Measurements from ENCODE around the gene ERFL. TPM values are rescaled to one million over a fixed set of nuclear protein-coding genes. Genes with fewer than 3 reads are reported as not detected.
"Not testable (repeated sequence)": the region's sequence is repeated elsewhere in the genome, so short reads cannot be mapped to it uniquely, and the experiment has no call there.

ERFL gene
- polyA plus RNA-seq, 6 donors from 2014 or later, result not detected

DNA sequence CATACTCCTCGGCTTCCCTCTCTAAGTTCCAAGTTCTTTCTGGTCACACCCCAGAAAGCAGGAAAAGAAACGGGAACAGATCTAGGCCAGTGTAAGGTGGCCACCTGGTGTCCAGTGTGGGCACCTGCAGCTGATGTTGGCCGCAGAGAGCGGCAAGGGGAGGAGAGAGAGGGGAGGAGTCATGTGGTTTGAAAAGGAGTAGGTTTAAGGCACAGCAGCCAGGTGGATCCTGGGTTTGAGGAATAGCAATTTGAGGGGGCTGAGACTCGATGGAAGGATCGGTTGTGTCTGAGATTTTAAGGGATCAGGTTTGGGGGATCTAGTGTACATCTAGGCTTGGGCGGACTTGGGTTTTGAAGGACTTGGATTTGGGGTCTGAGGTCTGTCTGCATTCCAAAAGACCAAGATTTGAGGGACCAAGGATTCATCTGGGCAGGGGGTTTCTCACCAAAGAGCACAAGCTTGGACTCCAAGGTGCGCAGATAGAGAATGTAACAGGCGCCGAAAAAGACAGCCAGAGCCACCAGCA lies 29.7 kb upstream of the ERFL start:
- peak overlapping the region; percentile 86 to 99 (median 94) for H3K4me3 Mint-ChIP-seq
- H3K4me1 Mint-ChIP-seq, result peaks cover 20 to 31% (median 20%) of the 10 kb centered on the region in 3 donors
- H3K36me3 Mint-ChIP-seq, result peaks cover 0 to 9% of the 10 kb centered on the region in 2 donors
- H3K27me3 Mint-ChIP-seq, result no peaks in the 10 kb centered on the region
- H3K27ac Mint-ChIP-seq, result peak overlapping the region; percentile 80 to 98 (median 88)
- DNase-seq (peak; percentile 42), ATAC-seq (ENCODE audit: low read depth in 2 of 2) (peak; percentile 18 to 19)
- no peaks in the 10 kb centered on the region for H3K9me3 Mint-ChIP-seq

DNA sequence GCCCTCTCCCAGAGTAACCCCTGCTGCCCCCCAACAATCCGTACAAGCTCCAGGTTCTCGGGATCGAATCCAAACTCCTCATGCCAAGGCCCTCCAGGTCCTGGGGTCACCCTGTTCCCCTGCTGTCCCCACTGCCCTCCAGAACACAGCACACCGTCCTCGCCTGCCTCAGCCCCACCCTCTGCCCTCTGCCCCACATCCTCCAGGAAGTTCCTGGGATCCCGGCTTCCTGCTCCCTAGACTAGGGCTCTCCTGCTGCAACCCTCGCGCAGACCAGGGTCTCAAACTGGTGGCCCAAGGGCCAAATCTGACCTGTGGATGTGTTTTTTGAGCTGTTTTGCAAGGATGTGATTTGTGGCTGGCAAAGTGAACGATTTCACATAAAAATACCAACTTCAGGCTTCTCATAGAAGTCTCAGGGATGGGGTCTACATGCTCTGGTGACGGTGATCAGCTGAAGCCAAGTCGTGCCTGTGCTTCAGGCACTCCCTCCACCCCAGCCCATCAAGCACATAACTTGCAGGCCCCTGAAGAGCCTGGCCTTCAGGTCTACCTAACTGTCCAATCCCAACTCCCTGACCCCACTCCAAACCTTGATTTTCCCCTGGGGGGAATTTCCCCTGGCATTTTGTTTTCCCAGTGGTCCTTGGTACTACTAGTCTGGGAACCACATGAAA lies 29.1 kb upstream of the ERFL start:
- peaks cover 0 to 9% of the 10 kb centered on the region in 2 donors for H3K36me3 Mint-ChIP-seq
- H3K27ac Mint-ChIP-seq, result peak overlapping the region in 5 of 6 donors; percentile 64 to 97 (median 83)
- no peak for DNase-seq
- peaks cover 20 to 31% (median 20%) of the 10 kb centered on the region in 3 donors for H3K4me1 Mint-ChIP-seq
- no peaks in the 10 kb centered on the region for H3K27me3 Mint-ChIP-seq
- no peak for ATAC-seq (ENCODE audit: low read depth in 2 of 2)
- no peaks in the 10 kb centered on the region for H3K9me3 Mint-ChIP-seq
- peak overlapping the region; percentile 86 to 99 (median 94) for H3K4me3 Mint-ChIP-seq

DNA sequence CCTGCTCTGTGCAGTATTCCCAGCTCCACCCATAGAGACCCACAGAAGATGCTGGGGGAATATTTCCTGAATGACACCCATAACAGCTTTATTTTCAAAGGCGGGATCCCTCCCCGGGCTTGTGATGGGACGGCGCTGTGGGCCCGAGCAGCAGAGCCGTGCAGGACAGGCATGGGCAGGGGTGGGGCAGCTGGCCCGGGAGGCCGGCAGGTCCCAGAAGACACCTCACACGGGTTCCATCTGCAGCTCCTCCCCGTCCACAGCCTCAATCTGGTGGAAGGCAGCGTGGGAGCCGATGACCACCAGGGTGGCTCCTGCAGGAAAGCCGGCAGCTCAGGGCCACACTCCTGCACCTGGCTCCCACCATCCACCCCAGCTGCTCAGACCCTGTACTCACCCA lies 28.4 kb upstream of the ERFL start:
- Mint-ChIP-seq H3K36me3 (peaks cover 0 to 9% of the 10 kb centered on the region in 2 donors), H3K27me3 (no peaks in the 10 kb centered on the region), H3K9me3 (no peaks in the 10 kb centered on the region), H3K27ac (peak overlapping the region in 2 of 6 donors; percentile 61 to 69), H3K4me3 (peak overlapping the region in 2 of 8 donors; percentile 39 to 65), H3K4me1 (peaks cover 23 to 33% (median 26%) of the 10 kb centered on the region in 3 donors)
- ATAC-seq (ENCODE audit: low read depth in 2 of 2) (no peak), DNase-seq (no peak)

DNA sequence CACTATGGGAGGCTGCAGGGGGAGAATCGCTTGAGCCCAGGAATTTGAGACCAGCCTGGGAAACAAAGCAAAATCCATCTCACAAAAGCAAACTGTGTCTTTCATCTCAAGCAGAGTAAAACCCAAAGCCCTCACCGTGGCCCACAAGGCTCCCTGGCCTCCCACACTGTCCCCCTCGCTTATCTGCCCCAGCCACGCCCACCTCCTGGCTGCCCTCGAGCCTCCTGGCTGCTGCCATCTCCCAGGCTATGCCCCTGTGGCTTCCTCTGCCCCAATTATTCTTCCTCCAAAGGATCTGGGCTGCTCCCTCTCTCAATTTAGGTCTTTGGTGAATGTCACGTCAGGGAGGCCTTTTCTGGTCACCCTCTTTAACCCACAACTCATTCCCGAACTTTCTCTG lies 27.3 kb upstream of the ERFL start:
- Mint-ChIP-seq H3K4me3 (no peak overlapping the region), H3K4me1 (peaks cover 27 to 41% (median 30%) of the 10 kb centered on the region in 3 donors), H3K27ac (peak overlapping the region in 2 of 6 donors; percentile 9 to 52), H3K27me3 (no peaks in the 10 kb centered on the region), H3K36me3 (peaks cover 0 to 9% of the 10 kb centered on the region in 2 donors), H3K9me3 (no peaks in the 10 kb centered on the region)
- no peak for DNase-seq
- ATAC-seq (ENCODE audit: low read depth in 2 of 2), result no peak

DNA sequence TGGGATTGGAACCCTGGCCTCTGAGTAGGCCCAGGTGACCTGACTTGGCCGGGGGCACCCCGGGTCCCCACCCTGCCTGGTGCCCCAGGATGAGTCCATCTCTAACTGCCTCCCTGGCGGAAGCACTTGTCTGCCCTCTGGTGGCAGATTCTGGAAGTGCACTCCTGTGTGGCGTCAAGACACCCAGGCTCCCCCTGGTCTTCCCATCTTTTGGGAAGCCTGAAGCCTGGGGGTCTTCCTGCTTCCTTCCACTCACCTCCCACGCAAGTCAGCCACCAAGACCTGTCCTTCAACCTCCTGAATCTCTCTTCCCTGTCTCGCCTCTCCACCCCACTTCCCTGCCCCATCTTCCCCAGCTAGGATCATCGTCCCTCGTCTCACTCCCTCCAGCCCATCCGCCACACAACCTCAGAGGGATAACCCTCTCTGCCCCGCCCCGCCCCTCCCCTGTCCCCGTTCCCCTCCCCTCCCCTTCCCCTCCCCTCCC lies 23.5 kb upstream of the ERFL start:
- ATAC-seq (ENCODE audit: low read depth in 2 of 2), result peak; percentile 89 to 94
- H3K4me3 Mint-ChIP-seq, result peak overlapping the region in 4 of 8 donors; percentile 1 to 46 (median 36)
- DNase-seq, result peak; percentile 78
- H3K9me3 Mint-ChIP-seq, result no peaks in the 10 kb centered on the region
- peaks cover 24 to 49% (median 33%) of the 10 kb centered on the region in 3 donors for H3K4me1 Mint-ChIP-seq
- peaks cover 0 to 9% of the 10 kb centered on the region in 2 donors for H3K36me3 Mint-ChIP-seq
- no peaks in the 10 kb centered on the region for H3K27me3 Mint-ChIP-seq
- H3K27ac Mint-ChIP-seq, result peak overlapping the region; percentile 40 to 99 (median 88)

DNA sequence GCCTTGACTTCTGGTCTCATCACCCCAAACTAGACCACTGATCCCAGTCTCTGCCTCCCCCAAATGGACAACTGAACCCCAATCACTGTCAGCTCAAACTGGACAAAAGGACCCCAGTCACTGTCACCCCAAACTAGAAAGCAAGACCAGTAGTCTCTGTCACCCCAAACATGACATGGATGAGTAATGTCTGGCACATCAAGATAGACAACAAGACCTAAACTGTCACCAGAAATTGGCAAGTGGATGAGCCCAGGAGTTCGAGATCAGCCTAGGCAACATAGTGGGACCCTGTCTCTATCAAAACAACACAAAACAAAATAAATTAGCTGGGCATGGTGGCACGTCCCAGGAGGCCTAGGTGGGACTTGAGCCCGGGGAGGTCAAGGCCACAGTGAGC lies 18.8 kb upstream of the ERFL start:
- Mint-ChIP-seq H3K27ac (peak overlapping the region; percentile 94 to 100 (median 98)), H3K4me1 (peaks cover 54 to 81% (median 72%) of the 10 kb centered on the region in 3 donors), H3K4me3 (peak overlapping the region in 7 of 8 donors; percentile 13 to 86 (median 56)), H3K36me3 (no peaks in the 10 kb centered on the region), H3K9me3 (no peaks in the 10 kb centered on the region), H3K27me3 (no peaks in the 10 kb centered on the region)
- no peak for ATAC-seq (ENCODE audit: low read depth in 2 of 2)
- DNase-seq, result no peak

DNA sequence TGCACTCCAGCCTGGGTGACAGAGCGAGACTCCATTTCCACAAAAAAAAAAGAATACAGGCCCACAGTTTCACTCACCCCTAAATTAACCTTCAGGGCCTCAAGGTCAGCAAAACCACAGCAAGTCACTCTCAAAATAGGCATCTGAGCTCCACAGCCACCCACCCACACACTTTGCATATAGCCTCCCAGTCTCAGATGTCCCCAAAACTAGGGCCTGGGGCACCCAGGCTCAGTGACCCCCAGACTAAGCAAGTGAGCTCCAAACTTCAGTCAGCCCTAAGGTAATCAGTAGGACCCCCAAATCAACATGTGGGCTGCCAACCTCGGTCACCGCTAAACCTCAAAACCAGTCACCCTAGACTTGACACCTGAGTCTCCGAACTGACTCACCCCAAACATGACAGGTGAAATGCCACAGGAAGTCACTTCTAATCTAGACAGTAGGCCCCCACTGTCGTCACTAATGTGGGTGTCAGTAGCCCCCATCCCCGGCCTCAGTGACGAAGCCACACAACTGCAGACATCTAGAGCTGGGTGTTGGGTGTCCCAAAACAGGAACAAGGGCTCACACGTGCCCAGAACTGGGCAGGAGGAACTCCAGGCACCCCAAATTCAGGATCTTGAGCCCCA lies 17.0 kb upstream of the ERFL start:
- DNase-seq (peak; percentile 96), ATAC-seq (ENCODE audit: low read depth in 2 of 2) (peak; percentile 84 to 87)
- Mint-ChIP-seq H3K27me3 (no peaks in the 10 kb centered on the region), H3K4me3 (peak overlapping the region; percentile 65 to 94 (median 84)), H3K4me1 (peaks cover 62 to 82% (median 78%) of the 10 kb centered on the region in 3 donors), H3K27ac (peak overlapping the region; percentile 98 to 100 (median 100)), H3K36me3 (no peaks in the 10 kb centered on the region), H3K9me3 (no peaks in the 10 kb centered on the region)

DNA sequence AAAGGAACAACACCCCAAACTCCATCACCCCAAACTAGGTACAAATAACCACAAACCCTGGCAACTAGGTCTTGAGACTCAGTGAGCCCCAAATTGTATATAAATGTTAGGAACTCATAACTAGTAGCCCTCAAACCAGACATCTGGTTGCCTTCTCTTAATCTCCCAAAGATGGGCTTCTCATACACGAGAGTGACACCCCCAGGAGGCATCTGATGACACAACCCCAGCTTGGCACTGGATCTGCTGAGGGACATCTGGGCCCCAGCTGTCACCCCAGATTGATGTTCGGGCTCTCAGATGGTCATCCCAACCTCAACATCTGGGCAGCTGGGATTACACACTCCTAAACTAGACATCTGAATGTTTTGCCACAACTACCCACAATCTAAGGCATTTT lies 16.1 kb upstream of the ERFL start:
- H3K4me1 Mint-ChIP-seq, result peaks cover 63 to 78% (median 78%) of the 10 kb centered on the region in 3 donors
- peak overlapping the region; percentile 98 to 100 (median 100) for H3K27ac Mint-ChIP-seq
- DNase-seq, result peak; percentile 33
- H3K36me3 Mint-ChIP-seq, result no peaks in the 10 kb centered on the region
- H3K9me3 Mint-ChIP-seq, result no peaks in the 10 kb centered on the region
- ATAC-seq (ENCODE audit: low read depth in 2 of 2), result no peak
- H3K4me3 Mint-ChIP-seq, result peak overlapping the region; percentile 65 to 94 (median 80)
- no peaks in the 10 kb centered on the region for H3K27me3 Mint-ChIP-seq

DNA sequence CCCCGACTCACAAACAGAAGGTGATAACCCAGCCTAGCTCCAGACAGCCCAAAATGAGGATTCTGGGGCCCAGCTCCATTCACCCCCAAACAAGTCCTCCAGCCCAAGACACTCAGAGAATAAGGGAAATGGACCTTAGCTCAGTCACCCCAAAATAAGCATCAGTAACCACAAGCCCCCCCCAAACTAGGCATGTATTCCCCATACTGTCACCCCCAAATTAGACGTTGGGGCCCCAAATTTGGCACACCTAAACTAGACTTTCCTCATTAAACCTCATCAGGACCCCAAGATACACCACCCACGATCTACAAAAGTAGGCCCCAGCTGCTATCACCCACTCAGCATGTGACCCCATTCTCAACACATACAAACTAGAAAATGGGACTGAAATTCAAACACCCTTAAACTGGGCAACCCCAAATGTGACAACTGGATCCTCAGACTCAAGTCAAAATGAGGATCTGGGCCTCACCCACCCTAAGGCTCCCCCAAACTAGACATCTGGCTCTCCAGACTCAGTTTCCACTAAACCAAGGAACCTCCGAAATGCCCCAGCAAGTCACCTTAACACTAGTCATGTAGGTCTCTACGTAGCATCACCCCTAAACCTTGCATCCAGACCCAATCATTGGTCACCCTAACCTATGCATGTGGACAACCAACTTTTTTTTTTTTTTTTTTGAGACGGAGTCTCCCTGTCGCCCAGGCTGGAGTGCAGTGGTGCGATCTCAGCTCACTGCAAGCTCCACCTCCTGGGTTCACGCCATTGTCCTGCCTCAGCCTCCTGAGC lies 13.4 kb upstream of the ERFL start:
- Mint-ChIP-seq H3K4me3 (peak overlapping the region; percentile 75 to 96 (median 88)), H3K27me3 (no peaks in the 10 kb centered on the region), H3K36me3 (no peaks in the 10 kb centered on the region), H3K4me1 (peaks cover 61 to 70% (median 64%) of the 10 kb centered on the region in 3 donors), H3K9me3 (no peaks in the 10 kb centered on the region), H3K27ac (peak overlapping the region; percentile 64 to 99 (median 97))
- no peak for ATAC-seq (ENCODE audit: low read depth in 2 of 2)
- no peak for DNase-seq

DNA sequence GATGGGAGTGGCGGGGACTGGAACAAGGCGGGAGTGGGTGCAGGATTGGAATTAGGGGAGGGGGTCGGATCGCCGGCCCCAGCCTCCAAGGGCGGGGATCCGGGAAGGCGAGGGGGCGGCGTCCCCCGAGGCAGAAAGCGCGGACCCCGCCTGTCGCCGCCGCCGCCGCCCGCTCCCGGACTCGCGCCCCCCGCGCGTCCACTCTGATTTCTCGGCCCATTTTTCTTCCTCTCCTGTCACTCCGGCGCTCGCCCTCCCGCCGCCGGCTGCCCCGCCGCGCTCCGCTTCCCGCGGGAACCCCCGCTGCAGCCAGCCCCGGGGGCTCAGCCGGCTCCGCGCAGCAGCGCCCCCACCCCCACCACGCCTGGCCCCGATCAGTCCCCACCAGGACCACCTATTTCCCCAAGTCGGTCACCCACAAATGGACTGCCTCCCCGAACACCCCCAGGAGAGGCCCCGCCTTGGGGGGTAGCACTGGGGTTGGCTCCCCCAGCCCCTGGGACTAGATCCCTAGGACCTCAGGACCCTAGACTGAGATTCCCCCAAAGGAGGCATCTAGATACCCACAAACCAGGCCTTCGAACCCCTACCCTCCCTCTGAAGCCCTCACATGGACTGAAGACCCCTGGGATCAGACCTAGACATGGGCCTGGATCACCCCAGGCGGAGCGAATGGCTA lies 12.6 kb upstream of the ERFL start:
- DNase-seq (peak; percentile 49), ATAC-seq (ENCODE audit: low read depth in 2 of 2) (no peak)
- Mint-ChIP-seq H3K4me3 (peak overlapping the region; percentile 78 to 96 (median 92)), H3K36me3 (no peaks in the 10 kb centered on the region), H3K27me3 (no peaks in the 10 kb centered on the region), H3K9me3 (no peaks in the 10 kb centered on the region), H3K4me1 (peaks cover 60 to 70% (median 63%) of the 10 kb centered on the region in 3 donors), H3K27ac (peak overlapping the region; percentile 80 to 99 (median 97))

DNA sequence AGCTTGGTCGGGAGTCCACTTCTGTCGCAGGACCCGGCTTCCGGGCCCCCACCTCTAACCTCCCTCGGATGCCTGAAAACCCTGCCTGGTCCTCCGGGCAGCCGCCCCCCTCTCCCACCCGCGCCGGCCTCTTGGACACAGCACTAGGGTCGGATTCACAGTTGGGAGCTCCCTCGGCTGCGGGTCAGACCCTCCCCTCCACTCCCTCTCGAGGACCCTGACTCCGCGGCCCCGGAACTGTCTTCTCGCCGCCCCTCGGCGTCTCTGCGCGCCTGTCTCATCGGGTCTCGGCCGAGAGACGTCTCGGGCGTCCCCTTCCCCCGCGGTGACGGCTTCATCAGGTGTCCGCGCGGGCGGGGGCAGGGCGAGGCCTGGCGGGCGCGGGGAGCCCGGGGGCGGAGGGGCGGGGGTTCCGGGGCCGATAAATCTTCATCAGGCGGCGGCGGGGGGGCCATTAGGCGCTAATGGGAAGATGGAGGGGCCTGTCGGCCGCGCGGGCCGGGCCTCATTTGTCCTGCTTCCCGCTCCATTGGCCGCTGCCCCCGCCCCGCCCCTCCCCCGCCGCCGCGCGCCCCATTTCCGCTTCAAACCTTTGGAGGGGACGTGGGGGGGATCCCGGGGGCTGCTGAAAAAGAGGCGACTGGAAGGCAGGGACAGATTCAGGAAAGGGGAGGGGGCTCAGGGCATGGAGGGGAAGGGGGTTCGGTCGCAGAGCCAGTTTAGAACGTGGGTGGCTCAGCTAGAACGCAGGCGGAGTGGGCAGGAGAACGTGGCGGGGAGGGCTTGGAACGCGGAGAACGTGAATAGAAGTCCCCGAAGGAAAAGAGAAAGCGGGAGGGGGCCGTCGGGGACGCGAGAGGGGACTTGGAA lies 11.8 kb upstream of the ERFL start:
- peak overlapping the region; percentile 78 to 96 (median 92) for H3K4me3 Mint-ChIP-seq
- peaks cover 58 to 67% (median 59%) of the 10 kb centered on the region in 3 donors for H3K4me1 Mint-ChIP-seq

DNA sequence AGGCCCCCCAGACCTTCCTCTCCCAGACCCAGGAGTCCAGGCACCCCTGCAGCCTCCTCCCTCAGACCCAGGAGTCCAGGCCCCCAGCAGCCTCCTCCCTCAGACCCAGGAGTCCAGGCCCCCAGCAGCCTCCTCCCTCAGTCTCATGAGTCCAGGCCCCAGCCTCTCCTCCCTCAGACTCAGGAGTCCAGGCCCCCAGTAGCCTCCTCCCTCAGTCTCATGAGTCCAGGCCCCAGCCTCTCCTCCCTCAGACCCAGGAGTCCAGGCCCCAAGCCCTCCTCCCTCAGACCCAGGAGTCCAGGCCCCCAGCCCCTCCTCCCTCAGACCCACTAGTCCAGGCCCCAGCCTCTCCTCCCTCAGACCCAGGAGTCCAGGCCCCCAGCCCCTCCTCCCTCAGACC lies 11.0 kb upstream of the ERFL start:
- H3K4me3 Mint-ChIP-seq, result peak overlapping the region in 4 of 8 donors; percentile 47 to 91 (median 82)
- peaks cover 57 to 67% (median 59%) of the 10 kb centered on the region in 3 donors for H3K4me1 Mint-ChIP-seq
- H3K27ac Mint-ChIP-seq, result peak overlapping the region in 4 of 6 donors; percentile 9 to 99 (median 62)
- not testable (repeated sequence) for DNase-seq; ATAC-seq (ENCODE audit: low read depth in 2 of 2); H3K27me3 Mint-ChIP-seq; H3K36me3 Mint-ChIP-seq; H3K9me3 Mint-ChIP-seq

More for the DNA sequence above, 11.8 kb upstream of the ERFL start:
- peaks cover 0 to 6% (median 4%) of the 10 kb centered on the region in 3 donors for H3K27me3 Mint-ChIP-seq
- H3K9me3 Mint-ChIP-seq, result no peaks in the 10 kb centered on the region
- DNase-seq (peak; percentile 83), ATAC-seq (ENCODE audit: low read depth in 2 of 2) (peak; percentile 63 to 65)
- no peaks in the 10 kb centered on the region for H3K36me3 Mint-ChIP-seq
- peak overlapping the region; percentile 80 to 99 (median 96) for H3K27ac Mint-ChIP-seq

Measured in naive B cell (primary cell).